SK-N-MC (cell line): ENCODE data around the gene ICAM1.
A peak's percentile ranks its signal among the peaks of the same experiment; 100 is the strongest.
"Not testable (repeated sequence)": the region's sequence is repeated elsewhere in the genome, so short reads cannot be mapped to it uniquely, and the experiment has no call there.

Experiments
- DNase-seq: peaks from one replicate; pipeline ENCODE4 v3.0.0-alpha.2; 2011; ENCODE audit warnings: low read depth, low spot score
- H3K27ac ChIP-seq: fragments of 200-600 bp; sonication (generic); 2 replicates; pipeline ENCODE4 v1.5.1; 2016; ENCODE audit warnings: mixed run types
- H3K36me3 ChIP-seq: fragments of 200-600 bp; sonication (generic); 2 replicates; pipeline ENCODE4 v1.6.1; 2017; ENCODE audit warnings: antibody characterized with exemption, low read length, mixed read lengths; ENCODE audit not compliant: insufficient read depth
- H3K4me3 ChIP-seq: fragments of 200-600 bp; sonication (generic); 2 replicates; pipeline ENCODE4 v1.5.1; 2016
- H3K9ac ChIP-seq: fragments of 200-600 bp; sonication (generic); 2 replicates; pipeline ENCODE4 v1.8.0; 2017; ENCODE audit warnings: mixed run types, mixed read lengths; ENCODE audit not compliant: insufficient read length
- H3K9me3 ChIP-seq: fragments of 200-600 bp; sonication (generic); 2 replicates; pipeline ENCODE4 v1.6.1; 2017; ENCODE audit warnings: low read depth, mild to moderate bottlenecking, antibody characterized with exemption, low read length, moderate library complexity, mixed read lengths
- EZH2 ChIP-seq: fragments of 200-600 bp; sonication (generic); IDR thresholded peaks from one replicate; pipeline ENCODE4 v1.6.1; 2017; ENCODE audit warnings: antibody characterized with exemption
- FOXP2 ChIP-seq: optimal IDR thresholded peaks from 2 replicates; pipeline ENCODE3; 2011; ENCODE audit warnings: mild to moderate bottlenecking, moderate library complexity; ENCODE audit not compliant: insufficient read depth; ENCODE audit errors: extremely low read length, control extremely low read depth
- POLR2AphosphoS5 ChIP-seq: IDR thresholded peaks from 2 replicates; pipeline ENCODE4 v1.6.1; 2012; ENCODE audit warnings: mild to moderate bottlenecking, low read depth, low read length, borderline replicate concordance

Gene ICAM1

GRCh38 chr19:10279737-10280442, 9.0 kb downstream of the ICAM1 start:
- Histone ChIP-seq H3K9me3 (no peaks in the 10 kb centered on the region), H3K4me3 (no peak overlapping the region), H3K36me3 (no peaks in the 10 kb centered on the region), H3K27ac (no peak overlapping the region), H3K9ac (no peak overlapping the region)
- no peak for DNase-seq
- TF ChIP-seq FOXP2: no peak
- no peak for TF ChIP-seq EZH2
- TF ChIP-seq POLR2AphosphoS5: no peak

GRCh38 chr19:10282043-10282442, 11.1 kb downstream of the ICAM1 start:
- not testable (repeated sequence) for H3K27ac ChIP-seq, DNase-seq, H3K36me3 ChIP-seq, H3K9ac ChIP-seq, H3K9me3 ChIP-seq, H3K4me3 ChIP-seq

GRCh38 chr19:10283301-10284064, 12.6 kb downstream of the ICAM1 start:
- no peak for DNase-seq
- H3K36me3 ChIP-seq: no peaks in the 10 kb centered on the region
- TF ChIP-seq EZH2: no peak
- TF ChIP-seq POLR2AphosphoS5: no peak
- no peak for TF ChIP-seq FOXP2
- H3K27ac ChIP-seq: no peak overlapping the region
- no peak overlapping the region for H3K4me3 ChIP-seq
- no peaks in the 10 kb centered on the region for H3K9me3 ChIP-seq
- no peak overlapping the region for H3K9ac ChIP-seq

- no peaks in the 10 kb centered on the region for H3K36me3 ChIP-seq
- H3K9ac ChIP-seq: no peak overlapping the region
- DNase-seq: no peak
Observed at GRCh38 chr19:10284065-10284959, 13.4 kb downstream of the ICAM1 start.

GRCh38 chr19:10284960-10285278, 14.0 kb downstream of the ICAM1 start:
- Histone ChIP-seq H3K27ac (no peak overlapping the region), H3K4me3 (no peak overlapping the region), H3K9me3 (no peaks in the 10 kb centered on the region), H3K9ac (no peak overlapping the region), H3K36me3 (no peaks in the 10 kb centered on the region)
- TF ChIP-seq POLR2AphosphoS5 (no peak), FOXP2 (no peak), EZH2 (no peak)
- no peak for DNase-seq

More at GRCh38 chr19:10284065-10284959, 13.4 kb downstream of the ICAM1 start:
- no peak for TF ChIP-seq FOXP2
- TF ChIP-seq EZH2: no peak
- no peak for TF ChIP-seq POLR2AphosphoS5
- Histone ChIP-seq H3K9me3 (no peaks in the 10 kb centered on the region), H3K27ac (no peak overlapping the region), H3K4me3 (no peak overlapping the region)

GRCh38 chr19:10285393-10285792, 14.5 kb downstream of the ICAM1 start:
- H3K36me3 ChIP-seq: no peaks in the 10 kb centered on the region
- H3K9ac ChIP-seq: no peak overlapping the region
- no peak overlapping the region for H3K27ac ChIP-seq
- TF ChIP-seq POLR2AphosphoS5: no peak
- no peak for TF ChIP-seq FOXP2
- no peak for TF ChIP-seq EZH2
- no peak for DNase-seq
- no peaks in the 10 kb centered on the region for H3K9me3 ChIP-seq
- no peak overlapping the region for H3K4me3 ChIP-seq

GRCh38 chr19:10286803-10287737, 16.1 kb downstream of the ICAM1 start, which contains the start of gene ICAM4:
Gene ICAM4, plus strand, starts transcription at chr19:10286955. Its CDS starts 58 bp downstream, at chr19:10287013.
- DNase-seq: no peak
- peak within 1 kb of the TSS; percentile 81 for H3K4me3 ChIP-seq
- H3K36me3 ChIP-seq: no peaks in the 10 kb centered on the region
- peak within 1 kb of the TSS; percentile 62 for H3K9ac ChIP-seq
- H3K9me3 ChIP-seq: no peaks in the 10 kb centered on the region
- TF ChIP-seq POLR2AphosphoS5: peak; percentile 74
- TF ChIP-seq EZH2: no peak
- TF ChIP-seq FOXP2: peak; percentile 51
- peak within 1 kb of the TSS; percentile 91 for H3K27ac ChIP-seq

- Histone ChIP-seq H3K27ac (peak overlapping the region; percentile 89), H3K9me3 (no peaks in the 10 kb centered on the region), H3K4me3 (peak overlapping the region; percentile 84), H3K9ac (peak overlapping the region; percentile 62), H3K36me3 (peaks cover 8% of the 10 kb centered on the region; the same call in 1 of the 2 replicates)
- TF ChIP-seq FOXP2: no peak
- TF ChIP-seq POLR2AphosphoS5: no peak; the same call in 1 of the 2 replicates
- TF ChIP-seq EZH2: no peak
- DNase-seq: peak; percentile 39
Observed at GRCh38 chr19:10288662-10289166, 17.8 kb downstream of the ICAM1 start.
